GM23338 (cell line): ENCODE measurements around the gene RAD51B. TPM values are rescaled to one million over a fixed set of nuclear protein-coding genes. Genes with fewer than 3 reads are reported as not detected.

Experiments
- ATAC-seq: fragments of 200-7000 bp; cut with Tn5 transposase; 3 replicates; pipeline ENCODE4 v1.9.1; 2020
- DNase-seq: peaks from one replicate; pipeline ENCODE4 v3.0.0-alpha.2; 2015; ENCODE audit warnings: low spot score
- H2AFZ ChIP-seq: fragments of 200-600 bp; sonication (generic); 2 replicates; pipeline ENCODE4 v1.8.0; 2016; ENCODE audit warnings: antibody characterized with exemption, mild to moderate bottlenecking, moderate library complexity
- H3F3A ChIP-seq: fragments of 200-600 bp; sonication (generic); replicated peaks from 2 replicates; pipeline ENCODE4 v1.8.0; 2017; ENCODE audit warnings: antibody characterized with exemption, mixed run types, low read depth
- H3K27ac ChIP-seq: fragments of 200-600 bp; sonication (generic); 2 replicates; pipeline ENCODE4 v1.6.1; 2016; ENCODE audit warnings: low read depth
- H3K27me3 ChIP-seq: fragments of 200-600 bp; sonication (generic); 2 replicates; pipeline ENCODE4 v1.8.0; 2016; ENCODE audit warnings: mild to moderate bottlenecking, mixed run types, moderate library complexity; ENCODE audit not compliant: insufficient read depth
- H3K36me3 ChIP-seq: fragments of 200-600 bp; sonication (generic); 2 replicates; pipeline ENCODE4 v1.8.0; 2016; ENCODE audit warnings: mild to moderate bottlenecking; ENCODE audit not compliant: insufficient read depth
- H3K4me1 ChIP-seq: fragments of 200-600 bp; sonication (generic); 2 replicates; pipeline ENCODE4 v1.8.0; 2016; ENCODE audit warnings: mild to moderate bottlenecking, moderate library complexity; ENCODE audit not compliant: insufficient read depth
- H3K4me2 ChIP-seq: fragments of 200-600 bp; sonication (generic); 2 replicates; pipeline ENCODE4 v1.7.1; 2017; ENCODE audit warnings: mixed run types
- H3K4me3 ChIP-seq: fragments of 200-600 bp; sonication (generic); 2 replicates; pipeline ENCODE4 v1.6.1; 2016; ENCODE audit warnings: mixed run types
- H3K79me2 ChIP-seq: fragments of 200-600 bp; sonication (generic); replicated peaks from 2 replicates; pipeline ENCODE4 v1.8.0; 2017; ENCODE audit warnings: mild to moderate bottlenecking; ENCODE audit not compliant: insufficient read depth
- H3K9me2 ChIP-seq: fragments of 200-600 bp; sonication (generic); 2 replicates; pipeline ENCODE4 v1.8.0; 2017; ENCODE audit not compliant: insufficient read depth
- H4K20me1 ChIP-seq: fragments of 200-600 bp; sonication (generic); replicated peaks from 2 replicates; pipeline ENCODE4 v1.8.0; 2017; ENCODE audit warnings: mild to moderate bottlenecking; ENCODE audit not compliant: insufficient read depth
- H3K27ac Mint-ChIP-seq: 2 replicates; pipeline ENCODE4 v1.8.0; 2020; ENCODE audit warnings: inconsistent platforms, mild to moderate bottlenecking, moderate library complexity, mixed read lengths
- H3K27me3 Mint-ChIP-seq: 3 replicates; pipeline ENCODE4 v1.8.0; 2022; ENCODE audit warnings: low read depth, mild to moderate bottlenecking, moderate library complexity, mixed read lengths, inconsistent platforms; ENCODE audit not compliant: insufficient read depth, poor library complexity
- H3K36me3 Mint-ChIP-seq: 3 replicates; pipeline ENCODE4 v1.8.0; 2021; ENCODE audit warnings: low read depth, mild to moderate bottlenecking, inconsistent platforms, moderate library complexity, mixed read lengths
- H3K4me1 Mint-ChIP-seq: 3 replicates; pipeline ENCODE4 v1.8.0; 2020; ENCODE audit warnings: mild to moderate bottlenecking, inconsistent platforms, mixed read lengths
- H3K4me3 Mint-ChIP-seq: 3 replicates; pipeline ENCODE4 v1.8.0; 2021; ENCODE audit warnings: moderate library complexity, mild to moderate bottlenecking, inconsistent platforms, mixed read lengths
- H3K9me3 Mint-ChIP-seq: 3 replicates; pipeline ENCODE4 v1.8.0; 2020; ENCODE audit warnings: moderate library complexity, mild to moderate bottlenecking, inconsistent platforms, mixed read lengths
- ETS1 ChIP-seq: IDR thresholded peaks from 2 replicates; pipeline ENCODE4 v1.6.1; 2016; ENCODE audit warnings: antibody characterized with exemption
- EZH2 ChIP-seq: fragments of 200-600 bp; sonication (generic); IDR thresholded peaks from one replicate; pipeline ENCODE4 v1.8.0; 2017; ENCODE audit warnings: antibody characterized with exemption, mild to moderate bottlenecking, low read depth; ENCODE audit not compliant: unreplicated experiment
- EZH2phosphoT487 ChIP-seq: fragments of 200-600 bp; sonication (generic); IDR thresholded peaks from one replicate; pipeline ENCODE4 v1.8.1; 2018; ENCODE audit warnings: antibody characterized with exemption; ENCODE audit not compliant: unreplicated experiment
- NANOG ChIP-seq: IDR thresholded peaks from 2 replicates; pipeline ENCODE4 v1.6.1; 2016; ENCODE audit warnings: antibody characterized with exemption, borderline replicate concordance
- STAT1 ChIP-seq: IDR thresholded peaks from one replicate; pipeline ENCODE4 v1.6.1; 2016; ENCODE audit warnings: antibody characterized with exemption; ENCODE audit not compliant: unreplicated experiment
- ZNF462 ChIP-seq: fragments of 250-450 bp; sonication (Bioruptor Pico); IDR thresholded peaks from 2 replicates; pipeline ENCODE4 v1.5.0; 2020; ENCODE audit warnings: mild to moderate bottlenecking, moderate library complexity
- polyA plus RNA-seq: library from polyadenylated mRNA; unstranded; fragments of >200 nt; fragmentation: Nextera tagmentation; extraction: Ambion mirVana; gene quantifications from 2 replicates; pipeline ENCODE4 v1.2.1, GENCODE V29; 2016
- total RNA-seq: library from RNA; depleted of rRNA; stranded (reverse); fragments of >200 nt; shearing (Covaris generic); gene quantifications from 2 replicates; pipeline ENCODE4 v1.2.3, GENCODE V29; 2014

Gene RAD51B
- total and polyA plus RNA-seq, 2 experiments from 2014 or later: 15.7 to 29.1 TPM

- Mint-ChIP-seq H3K27ac (peak overlapping the region; percentile 93), H3K36me3 (no peaks in the 10 kb centered on the region), H3K9me3 (no peaks in the 10 kb centered on the region), H3K4me3 (peak overlapping the region; percentile 33; the same call in 1 of the 3 replicates), H3K27me3 (peaks cover 4% of the 10 kb centered on the region), H3K4me1 (peaks cover 66% of the 10 kb centered on the region)
- ATAC-seq (peak; percentile 93), DNase-seq (peak; percentile 91)
- no peaks in the 10 kb centered on the region for H3K36me3 ChIP-seq
- peaks cover 57% of the 10 kb centered on the region for H3K4me1 ChIP-seq
- H4K20me1 ChIP-seq: no peaks in the 10 kb centered on the region
- H3K4me2 ChIP-seq: peak overlapping the region; percentile 54
- no peaks in the 10 kb centered on the region for H3K27me3 ChIP-seq
- TF ChIP-seq NANOG (peak; percentile 91), STAT1 (no peak), ZNF462 (CRISPR knock-in tag) (peak; percentile 74), EZH2phosphoT487 (no peak), EZH2 (no peak), ETS1 (peak; percentile 41; the same call in 1 of the 2 replicates)
- peaks cover 5% of the 10 kb centered on the region; the same call in 1 of the 2 replicates for H3K9me2 ChIP-seq
- H2AFZ ChIP-seq: no peak overlapping the region
- H3K79me2 ChIP-seq: no peaks in the 10 kb centered on the region
- peak overlapping the region; percentile 96 for H3K27ac ChIP-seq
- H3K4me3 ChIP-seq: peak overlapping the region; percentile 5
- no peaks in the 10 kb centered on the region for H3F3A ChIP-seq
Observed at GRCh38 chr14:68261092-68261842, 441.7 kb downstream of the RAD51B start.
